ENCODE results near the gene TMEFF2.
"Not testable (repeated sequence)": the region's sequence is repeated elsewhere in the genome, so short reads cannot be mapped to it uniquely, and the experiment has no call there.

The TMEFF2 gene

DNA sequence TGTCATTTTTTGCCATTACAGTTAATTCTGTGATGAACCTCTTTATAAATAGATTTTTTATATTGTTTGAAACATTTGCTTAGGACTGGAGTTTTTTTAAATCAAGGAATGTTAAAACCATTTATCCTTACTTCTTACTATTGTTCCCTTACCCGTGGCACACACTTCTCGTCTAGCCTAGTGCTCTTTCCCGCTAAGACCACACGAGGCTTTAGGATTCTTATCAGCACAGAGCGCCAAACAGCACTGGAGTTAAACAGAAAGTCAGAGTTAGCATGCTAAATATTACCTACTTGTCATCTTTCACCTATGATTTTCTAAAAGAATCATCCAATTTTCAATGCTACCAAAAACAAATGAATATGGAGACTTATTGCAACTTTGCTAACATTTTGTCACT lies 112.6 kb downstream of the TMEFF2 start:
- TF ChIP-seq, protein P1, sequence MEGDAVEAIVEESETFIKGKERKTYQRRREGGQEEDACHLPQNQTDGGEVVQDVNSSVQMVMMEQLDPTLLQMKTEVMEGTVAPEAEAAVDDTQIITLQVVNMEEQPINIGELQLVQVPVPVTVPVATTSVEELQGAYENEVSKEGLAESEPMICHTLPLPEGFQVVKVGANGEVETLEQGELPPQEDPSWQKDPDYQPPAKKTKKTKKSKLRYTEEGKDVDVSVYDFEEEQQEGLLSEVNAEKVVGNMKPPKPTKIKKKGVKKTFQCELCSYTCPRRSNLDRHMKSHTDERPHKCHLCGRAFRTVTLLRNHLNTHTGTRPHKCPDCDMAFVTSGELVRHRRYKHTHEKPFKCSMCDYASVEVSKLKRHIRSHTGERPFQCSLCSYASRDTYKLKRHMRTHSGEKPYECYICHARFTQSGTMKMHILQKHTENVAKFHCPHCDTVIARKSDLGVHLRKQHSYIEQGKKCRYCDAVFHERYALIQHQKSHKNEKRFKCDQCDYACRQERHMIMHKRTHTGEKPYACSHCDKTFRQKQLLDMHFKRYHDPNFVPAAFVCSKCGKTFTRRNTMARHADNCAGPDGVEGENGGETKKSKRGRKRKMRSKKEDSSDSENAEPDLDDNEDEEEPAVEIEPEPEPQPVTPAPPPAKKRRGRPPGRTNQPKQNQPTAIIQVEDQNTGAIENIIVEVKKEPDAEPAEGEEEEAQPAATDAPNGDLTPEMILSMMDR (IDR thresholded peaks at IDR 0.05; ENCODE audit: low read depth, low read length): no peak

DNA sequence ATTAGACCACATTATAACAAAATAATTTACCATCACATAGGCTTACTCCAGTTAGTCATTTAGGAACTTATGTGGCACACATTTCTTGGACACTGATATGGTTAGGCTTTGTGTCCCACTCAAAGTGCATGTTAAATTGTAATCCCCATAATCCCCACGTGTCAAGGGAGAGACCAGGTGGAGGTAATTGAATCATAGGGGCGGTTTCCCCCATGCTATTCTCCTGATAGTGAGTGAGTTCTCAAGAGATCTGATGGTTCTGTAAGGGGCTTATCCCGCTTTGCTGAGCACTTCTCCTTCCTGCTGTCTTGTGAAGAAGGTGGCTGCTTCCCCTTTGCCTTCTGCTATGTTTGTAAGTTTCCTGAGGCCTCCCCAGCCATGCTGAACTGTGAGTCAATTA lies 114.6 kb downstream of the TMEFF2 start:
- not testable (repeated sequence) for DNase-seq (ENCODE audit: extremely low read depth, low read depth)

More for the DNA sequence above, 112.6 kb downstream of the TMEFF2 start:
- DNase-seq (ENCODE audit: extremely low read depth, low read depth): no peak

DNA sequence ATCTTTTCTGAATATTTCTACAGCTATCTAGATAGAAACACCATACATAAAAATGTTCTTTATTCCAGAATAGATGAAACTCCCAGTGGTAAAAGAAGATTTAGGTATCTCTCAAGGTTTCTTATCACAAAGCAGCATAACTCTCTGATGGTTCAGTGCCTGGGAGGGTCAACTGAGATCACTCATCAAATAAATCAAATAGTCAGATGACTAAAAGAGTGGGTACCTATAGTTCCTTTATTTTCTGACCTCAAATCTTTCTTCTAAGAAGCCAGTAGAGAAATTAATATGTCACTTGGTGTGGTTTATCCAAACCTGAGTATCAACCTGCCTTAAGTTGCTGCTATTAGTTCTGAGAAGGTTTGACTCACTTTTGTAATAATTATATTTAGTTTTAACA lies 120.9 kb downstream of the TMEFF2 start:
- no peak for DNase-seq (ENCODE audit: extremely low read depth, low read depth)
- TF ChIP-seq, protein P1 (IDR thresholded peaks at IDR 0.05; ENCODE audit: low read depth, low read length): no peak

DNA sequence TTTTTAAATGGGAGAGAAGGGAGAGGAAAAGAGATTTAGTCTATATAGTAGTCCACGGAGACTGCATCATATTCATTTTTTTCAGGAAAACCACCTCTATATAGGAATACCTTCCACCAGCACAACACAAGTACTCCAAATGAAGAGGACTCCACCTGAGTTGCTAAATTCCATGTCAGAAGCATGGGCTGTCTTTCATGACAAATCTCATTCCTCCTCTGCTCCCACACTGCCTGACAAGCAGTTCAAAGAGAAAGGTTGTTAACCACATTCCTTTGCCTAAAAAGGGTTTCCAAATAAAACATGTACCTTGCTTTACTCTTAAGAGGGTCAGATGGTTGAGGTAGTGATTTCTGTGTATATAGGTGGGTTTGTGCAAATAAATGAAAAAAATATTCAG lies 122.0 kb downstream of the TMEFF2 start:
- TF ChIP-seq, protein P1 (IDR thresholded peaks at IDR 0.05; ENCODE audit: low read depth, low read length): no peak
- DNase-seq (ENCODE audit: extremely low read depth, low read depth): no peak

DNA sequence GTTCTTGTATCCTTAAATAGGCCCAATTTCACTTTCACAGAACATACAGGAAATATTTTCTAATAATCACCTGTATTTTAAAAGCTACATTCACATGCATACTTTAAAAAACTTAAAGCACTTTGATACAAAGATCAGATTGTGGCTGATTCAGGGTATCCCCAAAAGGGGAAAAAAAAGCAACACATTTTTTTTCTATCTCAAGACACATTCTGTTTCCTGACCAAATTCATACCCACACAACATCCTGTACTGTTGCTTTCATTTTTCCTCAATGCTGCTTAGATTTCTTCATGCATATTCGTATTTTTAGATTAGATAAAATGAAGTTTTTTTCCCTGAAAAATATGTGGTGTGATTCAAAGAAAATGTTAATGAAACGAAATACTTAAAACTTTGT lies 122.5 kb downstream of the TMEFF2 start:
- no peak for DNase-seq (ENCODE audit: extremely low read depth, low read depth)
- TF ChIP-seq, protein P1 (IDR thresholded peaks at IDR 0.05; ENCODE audit: low read depth, low read length): no peak

DNA sequence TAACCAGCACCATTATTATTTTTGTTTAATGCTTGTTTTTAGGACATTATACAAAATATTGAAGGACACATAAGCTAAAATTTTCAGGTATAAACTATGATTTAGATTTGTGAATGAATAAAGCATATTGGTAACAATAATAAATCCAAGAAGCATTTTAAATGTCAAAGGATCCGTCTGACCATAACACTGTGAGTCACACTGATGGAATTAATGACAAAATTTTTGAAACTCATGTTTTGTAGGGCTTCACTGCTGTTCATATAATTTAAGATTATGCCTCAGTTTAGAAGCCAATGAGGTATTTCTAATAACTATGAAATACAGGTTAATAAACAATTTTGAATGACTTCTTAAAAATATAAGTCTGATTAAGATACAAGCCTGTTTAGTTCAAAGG lies 124.6 kb downstream of the TMEFF2 start:
- TF ChIP-seq, protein P1 (IDR thresholded peaks at IDR 0.05; ENCODE audit: low read depth, low read length): no peak
- DNase-seq (ENCODE audit: extremely low read depth, low read depth): no peak

DNA sequence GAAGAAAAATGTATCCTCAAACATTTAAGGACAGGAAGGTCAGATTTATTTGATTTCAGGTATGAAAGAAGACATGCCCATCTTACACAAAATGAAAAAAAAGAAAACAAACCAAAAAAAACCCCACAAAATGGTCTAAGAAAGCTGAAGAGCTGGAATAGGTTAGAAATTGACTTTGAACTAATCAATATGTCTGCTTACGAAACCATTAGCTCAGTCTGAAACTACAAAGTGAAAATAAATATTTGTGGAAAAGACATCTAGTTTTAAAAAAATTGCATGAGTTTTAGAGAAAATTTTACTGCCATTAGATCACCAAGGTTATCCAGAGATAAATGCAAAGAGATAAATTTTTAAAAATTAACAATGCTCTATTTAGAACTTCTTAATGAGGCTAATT lies 125.3 kb downstream of the TMEFF2 start:
- DNase-seq (ENCODE audit: extremely low read depth, low read depth): no peak
- TF ChIP-seq, protein P1 (IDR thresholded peaks at IDR 0.05; ENCODE audit: low read depth, low read length): no peak

DNA sequence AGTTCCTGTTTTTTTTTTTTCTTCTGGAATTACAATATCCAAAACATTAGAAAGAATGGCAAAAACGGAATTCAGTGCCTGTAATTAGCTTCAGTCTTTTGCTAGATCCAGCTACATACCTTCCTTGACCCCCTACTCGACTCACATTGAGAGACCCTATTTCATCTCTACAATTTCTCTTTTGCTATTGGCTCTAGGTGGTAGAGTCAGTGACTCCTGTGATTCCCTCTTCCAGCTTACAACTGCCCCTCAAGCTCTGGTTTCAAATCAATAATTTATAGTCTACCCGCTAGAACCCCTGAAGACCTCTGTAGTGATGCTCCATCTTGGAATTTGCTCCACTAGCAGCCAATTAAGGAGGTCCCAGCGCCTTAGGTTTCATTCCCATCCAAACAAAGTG lies 125.8 kb downstream of the TMEFF2 start:
- TF ChIP-seq, protein P1 (IDR thresholded peaks at IDR 0.05; ENCODE audit: low read depth, low read length): no peak
- DNase-seq (ENCODE audit: extremely low read depth, low read depth): no peak
